CD8-positive, alpha-beta memory T cell (primary cell): ENCODE measurements around the gene CSTF2T. TPM values are rescaled to one million over a fixed set of nuclear protein-coding genes. Genes with fewer than 3 reads are reported as not detected.

Experiments used
- CTCF ChIA-PET: fragments of 350-600 bp; sonication (Branson Sonifier 250); formaldehyde crosslinking; loops from one replicate; lab custom pipeline; 2021; ENCODE audit warnings: antibody characterized with exemption; lab: Charles Lee
- POLR2A ChIA-PET: fragments of 350-600 bp; sonication (Branson Sonifier 250); formaldehyde crosslinking; loops from one replicate; lab custom pipeline; 2021; ENCODE audit warnings: antibody characterized with exemption; lab: Charles Lee
- DNase-seq, 5 donors: peaks; one replicate each; pipeline versions ENCODE4 v3.0.0 to v3.0.0-alpha.2; 2020 to 2022; ENCODE audit warnings: mixed read lengths in 1 of 5
- H3K27ac ChIP-seq: one replicate; pipeline ENCODE4 v1.7.0; 2013; ENCODE audit warnings: low read depth, mild to moderate bottlenecking, low read length, moderate library complexity
- H3K27me3 ChIP-seq: 2 replicates; pipeline ENCODE4 v1.7.0; 2013; ENCODE audit warnings: low read length, mild to moderate bottlenecking; ENCODE audit not compliant: insufficient read depth, poor library complexity, severe bottlenecking
- H3K36me3 ChIP-seq: 2 replicates; pipeline ENCODE4 v1.7.0; 2013; ENCODE audit warnings: mild to moderate bottlenecking, low read length, moderate library complexity; ENCODE audit not compliant: insufficient read depth
- H3K4me1 ChIP-seq: 2 replicates; pipeline ENCODE4 v1.7.0; 2013; ENCODE audit warnings: mild to moderate bottlenecking, low read length, moderate library complexity; ENCODE audit not compliant: insufficient read depth
- H3K4me3 ChIP-seq: 2 replicates; pipeline ENCODE4 v1.7.0; 2013; ENCODE audit warnings: mild to moderate bottlenecking, low read length
- H3K9me3 ChIP-seq: 2 replicates; pipeline ENCODE4 v1.7.0; 2013; ENCODE audit warnings: mild to moderate bottlenecking, low read length
- H3K27ac Mint-ChIP-seq, 8 donors: one replicate each; pipeline ENCODE4 v1.8.0; 2020 to 2021; ENCODE audit warnings: mixed read lengths in 8 of 8, mild to moderate bottlenecking in 6 of 8, inconsistent platforms in 3 of 8, moderate library complexity in 3 of 8
- H3K27me3 Mint-ChIP-seq, 2 donors: one replicate each; pipeline ENCODE4 v1.8.0; 2020 to 2021; ENCODE audit warnings: mixed read lengths in 2 of 2, mild to moderate bottlenecking in 1 of 2, moderate library complexity in 1 of 2
- H3K36me3 Mint-ChIP-seq, 3 donors: one replicate each; pipeline ENCODE4 v1.8.0; 2020 to 2021; ENCODE audit warnings: mixed read lengths in 3 of 3, inconsistent platforms in 1 of 3, mild to moderate bottlenecking in 1 of 3
- H3K4me1 Mint-ChIP-seq, 3 donors: one replicate each; pipeline ENCODE4 v1.8.0; 2020 to 2021; ENCODE audit warnings: mixed read lengths in 3 of 3, inconsistent platforms in 1 of 3, mild to moderate bottlenecking in 1 of 3
- H3K4me3 Mint-ChIP-seq, 7 donors: one replicate each; pipeline ENCODE4 v1.8.0; 2020 to 2021; ENCODE audit warnings: mixed read lengths in 7 of 7, mild to moderate bottlenecking in 6 of 7, moderate library complexity in 4 of 7, inconsistent platforms in 2 of 7
- H3K9me3 Mint-ChIP-seq, 5 donors: one replicate each; pipeline ENCODE4 v1.8.0; 2020 to 2022; ENCODE audit warnings: mixed read lengths in 5 of 5, mild to moderate bottlenecking in 3 of 5, moderate library complexity in 2 of 5, inconsistent platforms in 1 of 5
- polyA plus RNA-seq: library from polyadenylated mRNA; unstranded; fragments of 300-500 nt; fragmentation: Illumina TruSeq; gene quantifications from one replicate; pipeline ENCODE4 v1.2.3, GENCODE V29; 2021
- total RNA-seq, 2 experiments: library from RNA; stranded (reverse); gene quantifications; one replicate each; pipeline ENCODE4 v1.2.3, GENCODE V29; 2021

The CSTF2T gene
- total and polyA plus RNA-seq, 3 experiments from 2014 or later = 13.6 to 29.3 (median 29.0) TPM

DNA sequence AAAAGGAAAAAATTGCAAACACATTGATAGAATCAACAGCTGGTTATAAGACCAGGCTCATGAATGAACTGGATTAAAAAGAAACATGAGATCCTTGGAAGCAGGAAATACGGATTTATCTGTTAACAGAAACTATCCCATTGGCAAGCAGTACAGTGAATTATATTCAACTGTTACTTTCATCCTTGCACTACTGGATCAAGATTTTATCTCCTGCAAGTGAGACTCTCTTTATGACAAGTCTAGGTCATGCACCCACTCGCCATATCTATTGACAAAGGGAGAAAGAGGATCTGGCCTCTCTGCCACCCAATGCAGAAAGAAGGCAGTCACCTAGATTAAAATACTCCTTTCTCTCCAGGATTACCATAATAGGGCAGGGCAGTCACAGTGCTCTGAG is 41.4 kb downstream of the CSTF2T start:
- Histone ChIP-seq H3K27me3 (no peaks in the 10 kb centered on the region), H3K27ac (no peak overlapping the region), H3K4me1 (no peaks in the 10 kb centered on the region), H3K36me3 (peaks cover 3% of the 10 kb centered on the region), H3K9me3 (no peaks in the 10 kb centered on the region), H3K4me3 (no peak overlapping the region)
- peaks cover 2 to 46% of the 10 kb centered on the region in 2 donors for H3K27me3 Mint-ChIP-seq
- H3K4me3 Mint-ChIP-seq = no peak overlapping the region
- H3K9me3 Mint-ChIP-seq = peaks cover 0 to 2% (median 0%) of the 10 kb centered on the region in 5 donors
- ChIA-PET CTCF (no interaction called here), POLR2A (no interaction called here)
- H3K36me3 Mint-ChIP-seq = no peaks in the 10 kb centered on the region
- H3K27ac Mint-ChIP-seq = no peak overlapping the region
- no peak for DNase-seq
- H3K4me1 Mint-ChIP-seq = no peaks in the 10 kb centered on the region

DNA sequence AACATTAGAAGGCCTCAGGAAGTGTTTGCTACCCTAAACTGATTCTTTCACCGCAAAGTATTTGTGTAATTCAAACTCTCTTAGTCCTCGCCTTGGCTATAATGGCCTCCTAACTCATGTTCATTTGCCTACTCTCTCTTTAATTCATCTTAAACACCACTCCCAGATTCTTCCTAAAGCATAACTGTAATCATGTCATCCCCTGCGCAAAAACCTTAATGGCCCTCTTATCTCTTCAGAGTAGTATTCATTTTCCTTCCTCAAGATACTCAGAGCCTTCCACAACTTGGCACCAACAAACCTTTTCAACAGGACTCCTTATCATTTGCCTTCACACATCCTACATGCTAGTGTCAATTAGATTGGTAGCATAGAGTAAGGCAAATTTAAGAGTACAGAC is 42.9 kb downstream of the CSTF2T start:
- no peak for DNase-seq
- no peaks in the 10 kb centered on the region for H3K4me1 Mint-ChIP-seq
- no peaks in the 10 kb centered on the region for H3K36me3 Mint-ChIP-seq
- no peaks in the 10 kb centered on the region for H3K9me3 Mint-ChIP-seq
- CTCF ChIA-PET = no interaction called here
- Histone ChIP-seq H3K27ac (no peak overlapping the region), H3K27me3 (no peaks in the 10 kb centered on the region), H3K9me3 (no peaks in the 10 kb centered on the region), H3K36me3 (peaks cover 3% of the 10 kb centered on the region), H3K4me1 (no peaks in the 10 kb centered on the region), H3K4me3 (no peak overlapping the region)
- peaks cover 3 to 46% of the 10 kb centered on the region in 2 donors for H3K27me3 Mint-ChIP-seq
- H3K4me3 Mint-ChIP-seq = no peak overlapping the region
- H3K27ac Mint-ChIP-seq = no peak overlapping the region
- POLR2A ChIA-PET = no interaction called here

DNA sequence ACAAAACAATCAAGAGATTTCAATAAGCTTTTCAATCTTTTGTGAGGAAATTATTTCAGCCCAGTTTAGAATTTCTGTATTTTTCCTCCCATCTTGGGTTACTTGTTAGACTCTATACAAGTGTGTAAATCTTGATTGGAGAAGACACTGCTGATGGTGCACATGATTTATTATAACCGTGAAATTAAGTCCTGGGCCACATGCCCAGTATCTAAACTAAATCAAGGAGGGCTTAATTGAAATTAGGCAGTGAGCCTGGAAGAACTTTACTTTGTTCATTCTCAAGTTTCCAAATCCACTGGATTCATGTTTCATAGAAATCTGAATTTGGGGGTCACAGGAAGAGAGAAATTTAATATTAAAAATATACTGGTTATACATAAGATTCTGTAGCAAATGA is 44.5 kb downstream of the CSTF2T start:
- Mint-ChIP-seq H3K4me3 (no peak overlapping the region), H3K27me3 (peaks cover 3 to 43% of the 10 kb centered on the region in 2 donors), H3K36me3 (no peaks in the 10 kb centered on the region), H3K4me1 (no peaks in the 10 kb centered on the region), H3K9me3 (no peaks in the 10 kb centered on the region), H3K27ac (no peak overlapping the region)
- H3K9me3 ChIP-seq = no peaks in the 10 kb centered on the region
- H3K4me3 ChIP-seq = no peak overlapping the region
- H3K4me1 ChIP-seq = no peaks in the 10 kb centered on the region
- ChIA-PET POLR2A (no interaction called here), CTCF (no interaction called here)
- no peaks in the 10 kb centered on the region for H3K27me3 ChIP-seq
- H3K27ac ChIP-seq = no peak overlapping the region
- peaks cover 3% of the 10 kb centered on the region for H3K36me3 ChIP-seq
- DNase-seq = no peak

DNA sequence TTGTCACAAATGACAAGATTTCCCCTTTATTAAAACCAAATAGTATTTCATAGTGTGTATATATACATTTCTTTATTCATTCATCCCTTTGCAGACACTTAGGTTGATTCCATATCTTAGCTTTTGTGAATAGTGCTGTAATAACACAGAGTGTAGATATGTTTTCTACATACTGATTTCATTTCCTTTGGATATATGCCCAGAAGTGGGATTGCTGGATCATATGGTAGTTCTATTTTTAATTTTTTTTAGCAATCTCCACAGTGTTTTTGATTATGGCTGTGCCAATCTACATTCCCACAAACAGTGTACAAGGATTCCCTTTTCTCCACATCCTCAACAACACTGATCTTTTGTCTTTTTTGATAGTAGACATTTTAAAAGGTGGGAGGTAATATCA is 46.4 kb downstream of the CSTF2T start:
- H3K27me3 ChIP-seq = no peaks in the 10 kb centered on the region
- no peak overlapping the region for H3K4me3 ChIP-seq
- Mint-ChIP-seq H3K4me1 (no peaks in the 10 kb centered on the region), H3K9me3 (no peaks in the 10 kb centered on the region), H3K27ac (no peak overlapping the region), H3K27me3 (peaks cover 1 to 27% of the 10 kb centered on the region in 2 donors), H3K4me3 (no peak overlapping the region), H3K36me3 (no peaks in the 10 kb centered on the region)
- POLR2A ChIA-PET = no interaction called here
- H3K27ac ChIP-seq = no peak overlapping the region
- peaks cover 3% of the 10 kb centered on the region for H3K36me3 ChIP-seq
- DNase-seq = no peak
- H3K4me1 ChIP-seq = no peaks in the 10 kb centered on the region
- H3K9me3 ChIP-seq = no peaks in the 10 kb centered on the region
- CTCF ChIA-PET = no interaction called here

DNA sequence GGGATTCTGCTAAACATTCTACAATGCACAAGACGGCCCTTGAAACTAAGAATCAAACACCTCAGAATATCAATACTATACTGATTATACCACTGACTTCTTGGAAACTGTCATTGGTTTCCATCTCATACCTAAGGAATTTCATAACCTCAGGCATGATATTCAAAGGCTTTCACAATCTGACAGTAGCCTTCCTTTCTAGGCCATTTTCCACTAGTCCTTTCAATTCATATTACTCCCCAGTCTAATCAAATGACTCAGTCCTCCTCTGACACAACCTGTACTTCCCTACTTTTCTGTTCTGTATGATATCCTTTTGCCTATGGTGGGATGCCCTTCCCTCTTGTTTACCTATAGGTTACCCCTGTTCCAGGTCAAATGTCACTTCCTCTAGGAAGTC is 48.3 kb downstream of the CSTF2T start:
- Mint-ChIP-seq H3K9me3 (no peaks in the 10 kb centered on the region), H3K27me3 (peaks cover 1 to 9% of the 10 kb centered on the region in 2 donors), H3K4me3 (no peak overlapping the region), H3K4me1 (no peaks in the 10 kb centered on the region), H3K27ac (no peak overlapping the region), H3K36me3 (no peaks in the 10 kb centered on the region)
- Histone ChIP-seq H3K9me3 (no peaks in the 10 kb centered on the region), H3K4me3 (no peak overlapping the region), H3K27me3 (no peaks in the 10 kb centered on the region), H3K36me3 (peaks cover 3% of the 10 kb centered on the region), H3K4me1 (no peaks in the 10 kb centered on the region), H3K27ac (no peak overlapping the region)
- CTCF ChIA-PET = no interaction called here
- no peak for DNase-seq
- POLR2A ChIA-PET = no interaction called here

DNA sequence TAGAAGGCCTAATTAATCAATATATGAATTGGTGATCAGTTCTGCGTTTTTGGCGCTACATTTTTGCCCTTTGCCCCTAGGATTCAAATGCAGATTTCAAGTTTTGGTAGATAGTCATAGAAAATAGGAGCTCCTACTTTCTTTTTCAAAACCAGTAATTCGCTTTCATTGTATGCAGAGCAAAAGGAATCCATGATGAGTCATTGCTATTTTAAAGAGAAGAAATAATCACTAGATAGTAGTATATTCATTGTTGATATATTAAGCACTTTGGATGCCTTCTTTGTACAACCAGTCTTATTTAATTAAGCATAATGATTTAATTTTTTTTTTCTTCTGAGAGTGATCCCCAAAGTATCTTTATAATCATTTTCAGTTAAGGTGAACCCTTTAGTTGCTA is 50.3 kb downstream of the CSTF2T start:
- H3K9me3 Mint-ChIP-seq = no peaks in the 10 kb centered on the region
- POLR2A ChIA-PET = no interaction called here
- no peak for DNase-seq
- no peak overlapping the region for H3K27ac Mint-ChIP-seq
- H3K4me3 Mint-ChIP-seq = no peak overlapping the region
- no peaks in the 10 kb centered on the region for H3K9me3 ChIP-seq
- CTCF ChIA-PET = no interaction called here
- H3K27ac ChIP-seq = no peak overlapping the region
- no peaks in the 10 kb centered on the region for H3K4me1 Mint-ChIP-seq
- H3K27me3 ChIP-seq = no peaks in the 10 kb centered on the region
- no peaks in the 10 kb centered on the region for H3K4me1 ChIP-seq
- no peaks in the 10 kb centered on the region for H3K36me3 Mint-ChIP-seq
- H3K36me3 ChIP-seq = no peaks in the 10 kb centered on the region
- peaks cover 1 to 2% of the 10 kb centered on the region in 2 donors for H3K27me3 Mint-ChIP-seq
- no peak overlapping the region for H3K4me3 ChIP-seq
